Measurements from ENCODE around the gene EPPIN.
A peak's percentile ranks its signal among the peaks of the same experiment; 100 is the strongest.

Gene EPPIN

DNA sequence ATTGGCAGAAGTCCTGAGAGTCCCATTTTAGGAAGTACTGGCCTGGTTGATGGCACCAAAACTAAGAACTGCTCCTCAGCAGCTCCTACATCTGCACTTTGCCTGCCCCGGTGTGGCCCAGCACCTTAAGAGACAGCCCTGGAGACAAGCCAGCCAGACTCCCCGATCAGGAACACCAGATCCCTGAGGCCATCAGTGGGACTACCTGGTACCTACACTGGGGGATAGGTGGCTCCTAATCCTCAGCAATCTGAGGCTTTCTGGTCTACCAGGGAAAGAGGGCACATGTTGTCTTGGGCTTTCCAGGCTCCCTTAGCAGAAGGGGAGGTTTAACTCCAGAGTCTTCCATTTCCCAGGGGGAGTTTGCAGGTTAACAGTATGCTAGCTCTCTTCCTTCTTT lies 7.8 kb downstream of the EPPIN start, which contains the start of gene WFDC6:
WFDC6 (minus strand) TSS at position 101 of the 400 bp plus-strand sequence; CDS start at position 26, 75 bp downstream.
- no peak for DNase-seq (ENCODE audit: extremely low read depth in 1 of 2, low read depth in 1 of 2)

DNA sequence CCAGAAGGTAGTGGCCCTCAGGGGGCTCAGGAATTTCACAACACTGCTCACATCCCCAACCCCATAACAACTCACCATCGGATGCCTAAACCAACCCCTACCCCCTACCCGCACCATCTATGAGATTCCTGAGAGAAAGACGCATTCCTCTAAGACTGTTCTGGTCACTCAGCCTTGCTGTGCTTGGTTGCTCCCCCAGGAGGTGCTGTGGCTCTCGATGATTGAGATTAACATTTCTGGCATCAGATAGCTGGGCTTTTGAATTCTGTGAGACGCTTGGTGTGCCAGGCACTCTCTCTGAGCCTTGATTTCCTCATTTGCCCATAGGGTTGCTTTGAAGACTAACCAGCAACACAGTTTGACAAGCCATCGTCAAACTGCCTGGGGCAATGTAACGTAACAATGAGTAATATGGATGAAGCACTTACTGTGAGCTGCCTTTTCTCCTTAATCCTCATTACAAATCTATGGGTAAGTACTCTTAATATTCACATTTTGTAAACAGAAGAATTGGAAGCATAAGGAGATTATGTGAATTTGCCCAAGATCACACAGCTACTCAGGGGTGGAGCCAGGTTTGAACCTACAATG lies 8.9 kb downstream of the EPPIN start:
- DNase-seq (ENCODE audit: extremely low read depth in 1 of 2, low read depth in 1 of 2), result no peak

DNA sequence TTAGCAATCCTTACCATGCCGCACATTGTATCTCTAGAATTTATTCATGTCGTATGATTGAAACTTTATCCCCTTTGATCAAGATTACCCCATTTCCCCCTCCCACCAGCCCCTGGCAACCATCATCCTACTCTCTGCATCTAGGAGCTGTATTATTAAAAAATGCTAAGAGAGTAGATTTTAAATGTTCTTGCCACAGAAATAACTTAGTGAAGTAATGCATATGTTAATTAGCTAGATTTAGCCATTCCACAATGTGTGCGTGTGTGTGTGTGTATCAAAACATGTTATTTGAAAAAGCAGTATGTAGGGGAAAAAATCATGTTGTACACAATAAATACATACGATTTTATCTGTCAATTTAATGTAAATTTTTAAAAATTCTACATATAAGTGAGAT lies 19.9 kb downstream of the EPPIN start:
- no peak for DNase-seq (ENCODE audit: extremely low read depth in 1 of 2, low read depth in 1 of 2)

DNA sequence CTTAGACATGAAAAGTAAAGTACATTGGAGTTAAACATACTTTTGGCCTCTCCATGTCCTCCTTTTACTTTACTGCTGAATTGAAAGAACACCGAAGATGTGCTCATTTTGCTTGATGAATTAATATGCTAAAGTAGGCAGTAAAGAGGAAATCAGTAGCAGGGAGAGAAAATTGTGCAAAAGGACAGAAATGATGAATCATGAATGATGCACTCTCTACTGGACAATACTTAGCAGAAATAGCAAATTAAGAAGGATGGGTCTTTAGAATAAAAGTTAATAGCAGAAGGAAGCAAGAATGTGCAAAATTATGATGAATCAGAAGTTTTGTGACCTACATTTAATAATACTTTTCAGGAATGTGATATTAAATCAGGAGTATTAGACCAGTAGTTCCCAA lies 23.4 kb downstream of the EPPIN start:
- no peak for DNase-seq (ENCODE audit: extremely low read depth in 1 of 2, low read depth in 1 of 2)

DNA sequence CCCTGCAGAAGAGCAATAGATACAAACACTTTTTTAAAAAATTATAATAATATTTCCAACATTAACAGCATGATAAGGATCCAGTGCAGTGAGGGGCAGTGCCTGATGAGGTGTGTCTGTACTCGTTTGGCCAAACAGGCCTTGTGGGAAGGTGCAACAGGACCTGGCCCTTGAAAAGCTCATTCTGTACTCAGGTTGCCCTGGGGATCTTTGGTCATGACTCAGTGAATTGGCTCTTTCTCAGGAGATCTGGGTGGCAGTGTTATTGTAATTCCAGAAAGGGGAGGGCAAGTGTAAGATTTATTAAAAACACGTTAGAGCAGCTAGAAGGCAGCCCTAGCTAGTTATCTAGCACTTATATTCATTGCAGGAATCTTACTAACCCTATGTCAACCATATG lies 28.9 kb downstream of the EPPIN start:
- DNase-seq (ENCODE audit: extremely low read depth in 1 of 2, low read depth in 1 of 2), result no peak

DNA sequence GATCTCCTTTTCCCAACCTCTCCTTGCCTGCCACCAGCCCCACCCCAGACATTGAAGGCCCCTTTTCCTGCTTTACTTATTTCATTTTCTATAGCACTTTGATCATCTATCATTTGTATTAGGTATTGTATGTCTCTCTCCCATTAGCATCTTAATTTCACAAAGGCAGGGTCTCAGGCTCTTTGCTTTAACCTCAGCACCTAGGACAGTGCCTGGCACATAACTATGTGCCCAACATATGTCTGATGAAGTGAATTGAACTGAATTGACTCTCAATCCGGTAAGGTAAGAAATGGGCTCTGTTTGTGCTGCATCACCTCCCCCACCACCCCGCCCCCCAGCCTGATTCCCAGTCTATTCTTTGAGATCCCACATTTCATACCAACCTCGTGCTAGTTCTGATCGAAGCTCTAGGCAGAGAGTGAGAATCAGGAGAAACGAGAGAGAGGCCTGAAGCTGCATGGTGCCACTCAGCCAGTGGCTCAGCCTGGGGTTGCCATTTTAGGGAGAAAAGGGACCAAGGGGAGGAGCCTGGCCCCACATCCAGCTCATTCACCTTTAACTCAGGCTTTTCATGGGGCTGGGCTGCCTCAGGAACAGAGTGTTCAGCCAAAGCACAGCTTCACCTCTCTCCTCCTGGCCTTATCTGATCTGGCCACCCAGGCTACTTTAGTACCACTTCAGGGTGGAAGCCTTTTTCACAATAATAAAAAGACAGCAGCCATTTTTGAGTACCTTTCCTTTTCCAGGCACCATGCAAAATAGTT lies 31.9 kb downstream of the EPPIN start, which contains the start of gene SPINT3:
SPINT3 (minus strand) TSS at position 476 of the 767 bp plus-strand sequence; CDS start at position 462, 14 bp downstream.
- DNase-seq (ENCODE audit: extremely low read depth in 1 of 2, low read depth in 1 of 2), result no peak

DNA sequence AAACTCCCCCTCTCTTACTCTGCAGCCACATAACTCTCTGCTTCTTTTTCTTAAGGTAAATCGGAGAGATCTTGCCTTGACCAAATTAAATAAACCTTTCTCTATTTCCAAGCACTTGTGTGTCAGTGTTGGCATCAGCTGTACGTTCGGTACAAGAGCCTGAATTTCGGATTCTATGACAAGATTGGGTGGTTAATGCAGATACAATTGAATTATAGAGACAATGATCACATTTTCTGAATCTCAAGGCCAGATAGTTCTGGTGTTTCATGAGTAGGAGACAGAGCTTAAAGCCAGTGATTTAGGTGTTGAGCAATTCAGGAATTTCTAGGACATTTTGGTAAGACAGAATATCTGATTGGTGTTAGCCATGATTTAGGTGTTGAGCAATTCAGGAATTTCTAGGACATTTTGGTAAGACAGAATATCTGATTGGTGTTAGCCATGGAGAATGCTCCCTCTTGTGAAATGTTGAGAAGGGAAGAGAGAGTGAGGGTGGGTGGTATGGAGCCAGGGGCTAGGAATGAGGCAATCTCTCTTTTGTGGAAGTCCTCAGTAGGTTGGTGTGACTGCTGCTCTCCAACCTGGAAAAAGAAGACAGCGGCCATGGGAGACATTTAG lies 36.8 kb downstream of the EPPIN start:
- no peak for DNase-seq (ENCODE audit: extremely low read depth in 1 of 2, low read depth in 1 of 2)

DNA sequence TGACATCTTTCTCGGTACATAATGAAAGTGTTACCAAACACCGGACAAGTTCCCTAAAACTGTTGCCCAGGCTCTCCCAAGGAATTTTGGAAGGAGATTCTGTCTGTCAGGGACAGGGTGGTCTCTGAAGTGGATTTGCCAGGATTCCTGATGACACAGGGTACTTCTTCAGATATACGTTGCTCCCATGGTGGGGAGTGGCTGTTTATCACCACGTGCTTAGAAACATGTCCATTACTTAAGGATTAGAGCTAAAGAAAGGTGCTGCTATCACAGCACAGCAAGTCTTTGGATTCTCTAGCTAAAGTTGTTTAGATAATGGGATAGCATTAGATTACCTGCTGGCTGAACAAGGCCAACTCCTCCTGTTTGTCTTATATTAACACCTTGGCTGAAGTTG lies 38.1 kb downstream of the EPPIN start:
- no peak for DNase-seq (ENCODE audit: extremely low read depth in 1 of 2, low read depth in 1 of 2)

DNA sequence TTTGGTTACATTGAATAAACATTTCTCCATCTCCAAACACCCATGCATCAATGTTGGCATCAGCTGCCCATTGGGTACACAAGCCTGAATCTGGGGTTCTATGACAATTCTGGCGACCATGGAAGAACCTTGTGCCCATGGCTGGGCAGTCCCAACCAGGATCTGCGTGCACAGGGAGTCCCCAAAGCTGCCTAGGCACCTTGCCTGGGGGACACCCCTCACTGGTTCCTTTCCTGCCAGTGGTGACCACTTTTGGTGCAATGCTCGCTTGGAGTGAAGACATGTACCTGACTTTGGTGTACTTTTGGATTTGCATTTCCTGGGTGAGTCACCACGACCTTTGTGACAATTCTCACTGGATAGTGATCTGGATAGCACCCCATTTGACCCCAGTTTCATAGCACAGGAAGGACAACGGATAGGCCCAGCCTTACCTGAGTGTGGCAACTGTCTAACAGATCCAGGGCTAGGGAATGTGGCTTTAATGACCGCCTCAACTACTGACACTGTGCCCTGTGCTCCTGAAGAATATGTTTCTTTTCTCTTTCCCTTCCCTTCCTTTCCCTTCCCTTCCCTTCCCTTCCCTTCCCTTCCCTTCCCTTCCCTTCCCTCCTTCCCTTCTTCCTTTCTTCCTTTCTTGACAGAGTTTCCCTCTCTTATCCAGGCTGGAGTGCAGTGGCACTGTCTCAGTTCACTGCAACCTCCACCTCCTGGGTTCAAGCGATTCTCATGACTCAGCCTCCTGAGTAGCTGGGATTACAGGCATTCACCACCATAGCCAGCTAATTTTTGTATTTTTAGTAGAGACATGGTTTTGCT lies 38.9 kb downstream of the EPPIN start:
- no peak for DNase-seq (ENCODE audit: extremely low read depth in 1 of 2, low read depth in 1 of 2)

DNA sequence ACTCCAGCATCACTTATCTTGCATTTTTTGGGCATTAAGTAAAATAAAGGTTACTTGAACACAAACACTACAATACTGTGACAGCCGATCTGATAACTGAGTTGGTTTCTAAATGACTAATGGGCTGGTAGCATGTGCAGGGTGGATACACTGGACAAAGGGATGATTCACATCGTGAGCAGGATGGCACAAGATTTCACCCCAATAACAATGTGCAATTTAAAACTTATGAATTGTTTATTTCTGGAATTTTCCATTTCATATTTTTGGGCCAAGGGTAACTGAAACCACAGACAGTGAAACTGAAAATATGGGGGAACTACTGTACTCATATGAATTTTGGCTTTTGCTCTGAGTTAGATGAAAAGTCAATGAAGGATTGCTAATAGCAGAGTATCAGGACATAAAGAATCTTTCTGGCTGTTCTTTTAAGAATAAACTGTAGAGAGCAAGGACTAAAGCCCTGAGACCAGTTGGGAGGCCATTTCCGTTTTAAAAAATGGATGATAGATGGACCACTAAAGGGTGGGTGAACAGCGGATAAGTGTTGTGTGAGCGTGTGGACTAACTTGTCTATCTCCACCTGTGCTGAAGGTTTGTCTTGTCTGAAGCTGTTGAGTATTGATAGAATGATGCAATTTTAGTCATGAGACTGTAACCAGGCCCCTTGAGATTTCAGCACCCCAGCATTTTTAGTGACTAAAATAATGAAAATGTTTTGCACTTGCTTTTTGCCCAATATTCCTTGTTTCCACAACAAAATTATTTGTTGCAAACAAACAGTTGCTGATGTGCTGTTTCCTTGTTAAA lies 40.0 kb downstream of the EPPIN start:
- peak in 1 of 2 donors; percentile 1 for DNase-seq (ENCODE audit: extremely low read depth in 1 of 2, low read depth in 1 of 2)

DNA sequence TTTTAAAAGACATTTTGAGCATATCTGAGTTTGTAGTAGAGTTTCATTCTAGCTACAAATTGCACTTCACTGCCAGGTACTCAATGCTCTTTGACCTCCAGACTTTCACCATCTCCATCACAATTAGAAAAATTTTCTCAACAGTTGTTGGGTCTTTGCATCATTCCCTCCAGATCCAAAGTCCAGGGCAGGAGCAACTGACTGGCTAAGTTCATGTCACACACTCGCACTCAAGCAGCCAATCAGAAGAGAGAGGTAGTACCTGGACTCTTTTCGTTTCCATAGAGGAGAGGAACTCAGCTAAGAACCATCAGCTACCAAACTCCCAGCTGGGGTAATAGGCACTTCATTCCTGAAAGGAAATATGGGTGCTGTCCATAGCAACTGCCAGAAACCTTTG lies 40.8 kb downstream of the EPPIN start:
- no peak for DNase-seq (ENCODE audit: extremely low read depth in 1 of 2, low read depth in 1 of 2)

DNA sequence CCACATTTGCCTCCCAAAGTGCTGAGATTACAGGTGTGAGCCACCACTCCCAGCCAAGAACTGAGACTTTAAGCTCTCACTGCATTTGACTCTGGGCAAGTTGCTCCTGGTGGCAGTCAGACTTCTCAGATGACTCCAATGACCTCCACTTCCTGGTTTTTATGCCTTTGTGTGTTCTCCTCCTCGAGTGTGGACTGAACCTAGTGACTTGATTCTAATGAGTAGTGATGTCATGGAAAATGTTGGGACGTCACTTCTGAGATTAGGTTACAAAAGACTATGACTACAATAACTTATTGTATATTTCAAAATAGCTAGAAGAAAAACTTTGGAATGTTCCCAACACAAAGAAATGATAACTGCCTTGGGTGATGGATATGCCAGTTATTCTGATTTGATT lies 43.8 kb downstream of the EPPIN start:
- DNase-seq (ENCODE audit: extremely low read depth in 1 of 2, low read depth in 1 of 2), result no peak

DNA sequence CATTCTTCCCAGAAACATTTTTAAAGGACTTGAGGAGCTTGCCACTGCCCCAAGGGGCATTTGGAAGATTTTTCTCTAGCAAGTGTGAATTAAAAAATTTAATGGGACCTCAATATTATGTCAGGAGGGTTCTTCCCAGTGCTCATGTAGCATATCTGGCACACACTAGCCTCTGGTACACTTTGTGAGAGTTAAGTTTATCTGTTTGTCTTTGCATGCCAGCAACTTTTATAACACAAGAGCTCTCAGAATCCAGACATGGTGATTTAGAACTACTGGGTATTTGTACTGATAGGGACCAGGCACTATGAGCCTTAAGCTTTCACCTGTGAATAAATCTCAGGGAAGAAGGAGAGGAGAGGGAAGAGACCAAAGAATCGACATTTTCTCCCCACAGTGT lies 44.6 kb downstream of the EPPIN start:
- no peak for DNase-seq (ENCODE audit: extremely low read depth in 1 of 2, low read depth in 1 of 2)

DNA sequence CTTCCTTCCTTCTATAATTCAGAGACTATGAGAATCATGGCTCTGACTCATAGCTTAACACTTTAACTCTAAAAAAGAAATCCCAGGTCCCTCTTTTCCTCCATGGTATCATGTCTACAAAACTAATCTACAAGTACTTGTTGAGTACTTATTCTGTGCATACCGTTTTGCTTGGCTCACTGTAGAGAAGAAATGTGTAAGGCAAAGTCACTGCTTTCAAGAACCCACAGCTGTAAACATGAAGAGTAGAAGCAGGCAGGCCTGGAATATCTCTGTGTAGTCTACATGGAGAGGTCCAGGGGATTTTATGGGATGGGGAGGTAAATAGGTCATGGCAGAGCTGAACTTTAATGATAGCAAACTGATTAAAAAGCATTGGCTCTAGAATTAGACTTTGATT lies 45.6 kb downstream of the EPPIN start:
- no peak for DNase-seq (ENCODE audit: extremely low read depth in 1 of 2, low read depth in 1 of 2)

DNA sequence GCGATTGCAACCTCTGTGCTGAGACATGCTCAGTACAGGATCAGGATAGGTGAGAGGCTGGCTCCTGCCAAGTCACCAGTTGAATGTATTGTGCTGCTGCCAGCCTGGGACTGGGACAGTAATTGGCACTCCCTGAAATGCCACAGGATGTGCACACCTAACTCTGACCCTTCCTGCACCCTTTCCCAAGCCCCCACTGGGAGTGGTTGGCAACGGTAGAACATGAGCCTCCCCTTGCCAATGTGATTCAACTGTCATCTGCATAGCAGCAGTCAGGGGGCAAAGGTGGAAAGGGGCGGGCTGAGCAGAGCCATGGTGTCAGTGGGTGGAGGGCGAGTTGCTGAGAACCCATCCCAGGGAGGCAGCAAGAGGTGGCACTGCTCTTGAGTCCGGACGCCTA lies 47.2 kb downstream of the EPPIN start:
- no peak for DNase-seq (ENCODE audit: extremely low read depth in 1 of 2, low read depth in 1 of 2)

DNA sequence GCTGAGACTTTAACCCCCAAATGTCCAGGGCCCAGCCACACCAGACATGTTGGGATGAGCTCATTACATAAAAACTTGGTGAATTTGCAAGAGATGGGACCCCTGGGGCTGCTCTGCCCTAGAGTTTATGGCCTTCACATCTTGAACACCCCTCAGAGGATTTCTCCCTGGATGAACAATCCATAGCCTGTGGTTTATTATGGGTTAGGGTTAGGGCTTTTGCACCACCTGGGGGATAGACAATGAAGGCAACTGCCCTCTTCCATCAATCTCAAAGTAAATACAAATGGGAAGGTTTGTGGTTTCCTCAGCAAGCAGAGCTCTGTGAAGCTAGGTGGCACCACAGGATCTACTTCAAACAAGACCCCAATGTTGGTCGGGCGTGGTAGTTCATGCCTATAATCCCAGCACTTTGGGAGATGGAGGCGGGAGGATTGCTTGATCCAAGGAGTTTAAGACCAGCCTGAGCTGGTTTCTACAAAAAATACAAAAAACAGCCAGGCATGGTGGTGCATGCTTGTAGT lies 49.2 kb downstream of the EPPIN start:
- no peak for DNase-seq (ENCODE audit: extremely low read depth in 1 of 2, low read depth in 1 of 2)

DNA sequence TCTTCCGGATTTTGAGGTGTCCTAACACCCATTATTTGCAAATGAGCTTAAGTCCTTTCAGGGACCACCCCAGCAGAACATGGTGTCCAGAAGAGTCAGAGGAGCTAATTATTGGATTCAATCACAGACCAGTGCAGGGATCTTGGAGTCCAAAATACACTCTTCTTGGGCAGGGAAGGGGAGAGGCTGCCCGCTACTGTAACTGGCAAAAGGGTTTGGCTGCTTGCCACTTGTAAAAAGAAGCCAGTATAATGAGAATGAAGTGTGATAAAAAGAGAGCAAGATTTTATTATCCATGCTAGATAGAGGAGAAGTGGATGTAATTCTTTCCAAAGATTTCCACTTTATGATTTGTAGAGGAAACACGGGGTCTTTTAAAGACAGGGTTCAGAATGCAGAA lies 51.0 kb downstream of the EPPIN start:
- no peak for DNase-seq (ENCODE audit: extremely low read depth in 1 of 2, low read depth in 1 of 2)

DNA sequence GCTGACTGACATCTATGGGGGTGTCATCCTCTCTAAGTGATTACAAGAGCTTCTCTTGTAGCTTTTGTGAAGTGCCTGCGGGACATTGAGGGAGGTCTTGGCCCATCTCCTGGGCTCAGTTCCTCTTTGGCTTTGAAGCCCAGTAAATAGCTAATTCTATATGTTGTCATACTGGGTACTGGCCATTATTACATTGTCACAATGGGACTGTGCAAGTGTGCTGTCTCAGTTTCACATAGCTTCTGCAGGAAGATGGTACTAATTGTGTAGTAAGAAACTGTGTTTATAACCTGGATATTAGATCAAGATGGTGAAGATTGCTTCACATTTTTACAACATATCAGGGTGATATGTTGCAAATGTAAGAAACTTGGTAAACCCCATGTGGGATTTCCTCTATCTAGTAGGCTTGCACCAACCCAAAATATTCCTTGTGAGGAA lies 51.7 kb downstream of the EPPIN start:
- DNase-seq (ENCODE audit: extremely low read depth in 1 of 2, low read depth in 1 of 2), result no peak

Measured in stimulated activated CD8-positive, alpha-beta memory T cell treated with anti-CD3 and anti-CD28 coated beads, Interleukin-7, amount 100 ng/mL, for 48 hours (primary cell).